Prostate gland (tissue), 2 donors: Measurements from ENCODE around the gene ATP13A2.

Experiments
- CTCF ChIP-seq, 4 experiments: fragments of 200-600 bp in 2 of 4; fragments of 450-650 bp in 2 of 4; sonication (generic) in 2 of 4; IDR thresholded peaks; 1 replicate in 3 of 4; 2 replicates in 1 of 4; pipeline ENCODE4 v1.5.1; 2016 to 2019; ENCODE audit warnings: antibody characterized with exemption in 4 of 4, mild to moderate bottlenecking in 2 of 4, moderate library complexity in 2 of 4
- POLR2A ChIP-seq: fragments of 450-650 bp; IDR thresholded peaks from one replicate; pipeline ENCODE4 v1.6.1; 2016; ENCODE audit warnings: antibody characterized with exemption, mild to moderate bottlenecking

- TF ChIP-seq POLR2A (no peak), CTCF (IDR thresholded peaks at IDR 0.05) (no peak)
Measured at GRCh38 chr1:16946646-16947045, 65.1 kb downstream of the ATP13A2 start.
